Right lobe of liver (tissue), 4 donors: ENCODE data around the gene NR6A1.

Experiments used
- POLR2A ChIP-seq: fragments of 450-650 bp; IDR thresholded peaks from one replicate; pipeline ENCODE4 v1.6.1; 2017; ENCODE audit warnings: antibody characterized with exemption, mild to moderate bottlenecking
- TF ChIP-seq, protein P1 (sequence below), 4 donors: fragments of 200-600 bp in 3 of 4; fragments of 450-650 bp in 1 of 4; IDR thresholded peaks; one replicate each; pipeline versions ENCODE4 v1.5.1 to v1.8.0; 2016 to 2022; ENCODE audit warnings: antibody characterized with exemption in 4 of 4, mild to moderate bottlenecking in 2 of 4
- donor health status: DM: no; HTN: no; CAD: no.
- donor health status: DM: no; HTN: no; CAD: no.
- donor health status: DM: no; HTN: yes; CAD: no.

DNA sequence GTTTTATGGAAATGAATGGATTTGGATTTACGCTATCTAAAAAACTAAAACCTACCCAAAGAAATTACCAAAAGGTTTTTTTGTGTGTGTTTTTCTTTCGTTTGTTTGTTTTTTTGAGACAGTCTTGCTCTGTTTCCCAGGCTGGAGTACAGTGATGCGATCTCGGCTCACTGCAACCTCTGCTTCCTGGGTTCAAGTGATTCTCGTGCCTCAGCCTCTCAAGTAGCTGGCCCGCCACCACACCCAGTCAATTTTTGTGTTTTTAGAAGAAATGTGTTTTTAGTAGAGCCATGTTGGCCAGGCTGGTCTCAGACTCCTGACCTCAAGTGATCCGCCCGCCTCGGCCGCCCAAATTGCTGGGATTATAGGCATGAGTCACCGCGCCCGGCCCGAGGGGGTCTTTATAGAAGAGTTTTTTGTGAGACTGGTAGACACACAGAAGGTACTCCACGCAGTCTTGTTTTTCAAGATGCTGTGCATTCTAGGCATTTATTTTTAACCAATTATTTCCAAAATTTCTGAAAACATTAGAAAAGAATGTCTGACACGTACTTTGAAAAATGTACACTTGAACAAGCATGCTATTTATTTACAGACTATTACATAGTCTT lies 75.7 kb downstream of the NR6A1 start:
- no peak for TF ChIP-seq POLR2A
- TF ChIP-seq, protein P1, sequence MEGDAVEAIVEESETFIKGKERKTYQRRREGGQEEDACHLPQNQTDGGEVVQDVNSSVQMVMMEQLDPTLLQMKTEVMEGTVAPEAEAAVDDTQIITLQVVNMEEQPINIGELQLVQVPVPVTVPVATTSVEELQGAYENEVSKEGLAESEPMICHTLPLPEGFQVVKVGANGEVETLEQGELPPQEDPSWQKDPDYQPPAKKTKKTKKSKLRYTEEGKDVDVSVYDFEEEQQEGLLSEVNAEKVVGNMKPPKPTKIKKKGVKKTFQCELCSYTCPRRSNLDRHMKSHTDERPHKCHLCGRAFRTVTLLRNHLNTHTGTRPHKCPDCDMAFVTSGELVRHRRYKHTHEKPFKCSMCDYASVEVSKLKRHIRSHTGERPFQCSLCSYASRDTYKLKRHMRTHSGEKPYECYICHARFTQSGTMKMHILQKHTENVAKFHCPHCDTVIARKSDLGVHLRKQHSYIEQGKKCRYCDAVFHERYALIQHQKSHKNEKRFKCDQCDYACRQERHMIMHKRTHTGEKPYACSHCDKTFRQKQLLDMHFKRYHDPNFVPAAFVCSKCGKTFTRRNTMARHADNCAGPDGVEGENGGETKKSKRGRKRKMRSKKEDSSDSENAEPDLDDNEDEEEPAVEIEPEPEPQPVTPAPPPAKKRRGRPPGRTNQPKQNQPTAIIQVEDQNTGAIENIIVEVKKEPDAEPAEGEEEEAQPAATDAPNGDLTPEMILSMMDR (IDR thresholded peaks at IDR 0.05) = no peak
